IMR-90 (cell line): Measurements from ENCODE around the gene NMNAT1. TPM values are rescaled to one million over a fixed set of nuclear protein-coding genes. Genes with fewer than 3 reads are reported as not detected.

ENCODE experiments used
- ATAC-seq: fragments of 200-7000 bp; cut with Tn5 transposase; 2 replicates; pipeline ENCODE4 v1.9.1; 2020; ENCODE audit warnings: low read depth, mild to moderate bottlenecking, moderate library complexity
- BruUV-seq: library from RNA; stranded (reverse); fragments of 400-500 nt; replicated peaks from 2 replicates; lab custom pipeline; 2021; lab: Mats Ljungman, UMichigan
- CTCF ChIA-PET: fragments of 300-600 bp; formaldehyde crosslinking; extraction: SDS; loops from one replicate; lab custom pipeline; 2021; ENCODE audit warnings: antibody characterized with exemption; lab: Yijun Ruan, JAX
- POLR2A ChIA-PET: fragments of 300-600 bp; sonication (Branson Sonifier 250); formaldehyde crosslinking; loops from one replicate; lab custom pipeline; 2022; ENCODE audit warnings: antibody characterized with exemption; ENCODE audit not compliant: unreplicated experiment; lab: Charles Lee
- DNase-seq: peaks from one replicate; pipeline ENCODE4 v3.0.0; 2013
- H2AFZ ChIP-seq: replicated peaks from 2 replicates; pipeline ENCODE3; 2013; ENCODE audit warnings: low read length, mild to moderate bottlenecking; ENCODE audit not compliant: poor library complexity
- H2AK5ac ChIP-seq: 2 replicates; pipeline ENCODE4 v1.6.1; 2013; ENCODE audit warnings: low read depth, low read length, inconsistent platforms
- H2AK9ac ChIP-seq: replicated peaks from 2 replicates; pipeline ENCODE3; 2013; ENCODE audit warnings: mild to moderate bottlenecking, low read depth, low read length, moderate library complexity; ENCODE audit not compliant: poor library complexity
- H2BK120ac ChIP-seq: 2 replicates; pipeline ENCODE4 v1.6.1; 2013; ENCODE audit warnings: low read depth, low read length, inconsistent platforms
- H2BK15ac ChIP-seq: 3 replicates; pipeline ENCODE4 v1.6.1; 2013; ENCODE audit warnings: low read depth, low read length, inconsistent platforms
- H2BK20ac ChIP-seq: 2 replicates; pipeline ENCODE4 v1.6.1; 2013; ENCODE audit warnings: low read depth, mild to moderate bottlenecking, inconsistent platforms, low read length, moderate library complexity
- H2BK5ac ChIP-seq: 2 replicates; pipeline ENCODE4 v1.6.1; 2013; ENCODE audit warnings: mild to moderate bottlenecking, low read depth, low read length, inconsistent platforms; ENCODE audit not compliant: poor library complexity, severe bottlenecking
- H3K14ac ChIP-seq: replicated peaks from 2 replicates; pipeline ENCODE4 v1.6.1; 2013; ENCODE audit warnings: low read depth, low read length, inconsistent platforms
- H3K18ac ChIP-seq: 2 replicates; pipeline ENCODE4 v1.6.1; 2013; ENCODE audit warnings: low read depth, low read length, control low read depth
- H3K23ac ChIP-seq: 2 replicates; pipeline ENCODE4 v1.6.1; 2013; ENCODE audit warnings: low read depth, low read length, inconsistent platforms
- H3K27ac ChIP-seq: 2 replicates; pipeline ENCODE4 v1.5.1; 2013; ENCODE audit warnings: mild to moderate bottlenecking, control low read depth, low read length; ENCODE audit not compliant: insufficient read depth
- H3K27me3 ChIP-seq: 2 replicates; pipeline ENCODE4 v1.6.1; 2013; ENCODE audit warnings: low read length; ENCODE audit not compliant: control insufficient read depth, insufficient read depth
- H3K36me3 ChIP-seq: 2 replicates; pipeline ENCODE4 v1.6.1; 2013; ENCODE audit warnings: low read length, mixed read lengths; ENCODE audit not compliant: control insufficient read depth, insufficient read depth
- H3K4ac ChIP-seq: 2 replicates; pipeline ENCODE4 v1.6.1; 2013; ENCODE audit warnings: low read depth, low read length, inconsistent platforms
- H3K4me1 ChIP-seq: 2 replicates; pipeline ENCODE4 v1.6.1; 2013; ENCODE audit warnings: low read length, mixed read lengths; ENCODE audit not compliant: control insufficient read depth, insufficient read depth
- H3K4me2 ChIP-seq: 2 replicates; pipeline ENCODE4 v1.6.1; 2013; ENCODE audit warnings: low read depth, mild to moderate bottlenecking, control low read depth, low read length, moderate library complexity
- H3K4me3 ChIP-seq: 2 replicates; pipeline ENCODE4 v1.5.1; 2013; ENCODE audit warnings: low read depth, mild to moderate bottlenecking, control low read depth, low read length, moderate library complexity; ENCODE audit not compliant: insufficient read depth
- H3K56ac ChIP-seq: 2 replicates; pipeline ENCODE4 v1.6.1; 2013; ENCODE audit warnings: low read length, inconsistent platforms; ENCODE audit not compliant: insufficient read depth; ENCODE audit errors: extremely low read depth
- H3K79me1 ChIP-seq, 2 experiments: 2 replicates each; pipeline ENCODE4 v1.6.1; 2013; ENCODE audit warnings: low read length in 2 of 2, inconsistent platforms in 1 of 2, low read depth in 1 of 2
- H3K9ac ChIP-seq: 2 replicates; pipeline ENCODE4 v1.6.1; 2013; ENCODE audit warnings: low read depth, low read length, control low read depth
- H3K9me1 ChIP-seq: 2 replicates; pipeline ENCODE4 v1.6.1; 2013; ENCODE audit warnings: low read length, inconsistent platforms; ENCODE audit not compliant: insufficient read depth
- H3K9me3 ChIP-seq: 2 replicates; pipeline ENCODE4 v1.6.1; 2013; ENCODE audit warnings: low read length; ENCODE audit not compliant: control insufficient read depth, insufficient read depth
- H4K20me1 ChIP-seq: 2 replicates; pipeline ENCODE4 v1.6.1; 2013; ENCODE audit warnings: low read length, inconsistent platforms; ENCODE audit not compliant: insufficient read depth
- H4K5ac ChIP-seq: 2 replicates; pipeline ENCODE4 v1.6.1; 2013; ENCODE audit warnings: mild to moderate bottlenecking, low read depth, low read length, control low read depth
- H4K8ac ChIP-seq, 2 experiments: 2 replicates each; pipeline ENCODE4 v1.6.1; 2013; ENCODE audit warnings: low read depth in 2 of 2, low read length in 2 of 2, control low read depth in 1 of 2, inconsistent platforms in 1 of 2
- H4K91ac ChIP-seq: 2 replicates; pipeline ENCODE4 v1.6.1; 2013; ENCODE audit warnings: low read depth, low read length, inconsistent platforms; ENCODE audit not compliant: insufficient read depth
- BHLHE40 ChIP-seq: fragments of 150-350 bp; IDR thresholded peaks from 2 replicates; pipeline ENCODE4 v1.6.1; 2016; ENCODE audit warnings: mild to moderate bottlenecking, low read depth, low read length
- CEBPB ChIP-seq: IDR thresholded peaks from 2 replicates; pipeline ENCODE4 v1.6.1; 2012; ENCODE audit warnings: low read depth, low read length, improper control_type of control experiment
- CHD1 ChIP-seq: IDR thresholded peaks from 2 replicates; pipeline ENCODE4 v1.6.1; 2012; ENCODE audit warnings: low read depth, low read length, improper control_type of control experiment
- CTCF ChIP-seq: conservative IDR thresholded peaks from 2 replicates; pipeline ENCODE4 v1.5.1; 2012; ENCODE audit warnings: mild to moderate bottlenecking, low read depth, low read length, improper control_type of control experiment
- FOS ChIP-seq: fragments of 150-350 bp; IDR thresholded peaks from 2 replicates; pipeline ENCODE4 v1.6.1; 2016; ENCODE audit warnings: low read depth, low read length
- MAFK ChIP-seq: IDR thresholded peaks from 2 replicates; pipeline ENCODE4 v1.6.1; 2012; ENCODE audit warnings: low read depth, low read length, improper control_type of control experiment
- MAZ ChIP-seq: IDR thresholded peaks from 2 replicates; pipeline ENCODE4 v1.6.1; 2012; ENCODE audit warnings: low read depth, mild to moderate bottlenecking, low read length, improper control_type of control experiment, moderate library complexity, borderline replicate concordance
- MXI1 ChIP-seq: IDR thresholded peaks from 2 replicates; pipeline ENCODE4 v1.6.1; 2012; ENCODE audit warnings: low read depth, mild to moderate bottlenecking, low read length, moderate library complexity, borderline replicate concordance
- NFE2L2 ChIP-seq: fragments of 150-350 bp; IDR thresholded peaks from 2 replicates; pipeline ENCODE4 v1.6.1; 2016; ENCODE audit warnings: low read depth, mild to moderate bottlenecking, low read length
- POLR2A ChIP-seq: IDR thresholded peaks from 2 replicates; pipeline ENCODE4 v1.6.1; 2012; ENCODE audit warnings: mild to moderate bottlenecking, low read depth, low read length
- RAD21 ChIP-seq: IDR thresholded peaks from 2 replicates; pipeline ENCODE4 v1.6.1; 2012; ENCODE audit warnings: low read length, improper control_type of control experiment
- RCOR1 ChIP-seq: IDR thresholded peaks from 2 replicates; pipeline ENCODE4 v1.6.1; 2012; ENCODE audit warnings: mild to moderate bottlenecking, low read length, improper control_type of control experiment; ENCODE audit not compliant: insufficient replicate concordance
- RFX5 ChIP-seq: IDR thresholded peaks from 2 replicates; pipeline ENCODE4 v1.8.0; 2012; ENCODE audit warnings: low read depth, mild to moderate bottlenecking, low read length, moderate library complexity
- WGBS, 2 experiments: methylation state at CpG; one replicate each; pipeline versions ENCODE4 v1.1.5 to v1.1.7; 2013; ENCODE audit warnings: missing lambda C conversion rate in 2 of 2; ENCODE audit not compliant: insufficient read length in 1 of 2; ENCODE audit errors: extremely low coverage in 2 of 2; 5-methylcytosine and 5-hydroxymethylcytosine counted together
- dilution Hi-C: fragments of 300-500 bp; cut with HindIII; formaldehyde crosslinking; loops from one replicate; pipeline ENCODE4 v1.14.3; 2018; ENCODE audit warnings: low sequenced_read_pairs; ENCODE audit not compliant: unreplicated experiment
- in situ Hi-C: fragments of 300-500 bp; cut with MboI; formaldehyde crosslinking; loops from 3 replicates; pipeline ENCODE4 v1.14.3; 2019; ENCODE audit warnings: low sequenced_read_pairs, inconsistent platforms, mixed read lengths
- intact Hi-C: fragments of 100-400 bp; cut with micrococcal nuclease; formaldehyde crosslinking; loops from 2 replicates; pipeline ENCODE4 v1.10.0; 2022
- polyA plus RNA-seq, 3 experiments: library from polyadenylated mRNA; depleted of rRNA; stranded (reverse); fragments of >200 nt; gene quantifications; 2 replicates each; pipeline ENCODE4 v1.2.3, GENCODE V29; 2012; ENCODE audit warnings: low replicate concordance in 1 of 3
- total RNA-seq: library from RNA; depleted of rRNA; stranded (reverse); fragments of >200 nt; gene quantifications from 2 replicates; pipeline ENCODE4 v1.2.3, GENCODE V29; 2012
- TF ChIP-seq, protein P1 (sequence below): fragments of 150-350 bp; IDR thresholded peaks from 2 replicates; pipeline ENCODE4 v1.6.1; 2017; ENCODE audit warnings: mild to moderate bottlenecking, antibody characterized with exemption, low read length, low read depth

NMNAT1 gene
- total and polyA plus RNA-seq, 2 of the 4 experiments (the other 2 are of a cell fraction) = 9.1 to 11.7 TPM

- in situ Hi-C loops = no loop called here
- peak overlapping the region; percentile 51; the same call in 1 of the 2 replicates for H3K27ac ChIP-seq
- no TSS peak for BruUV-seq
- peaks cover 8% of the 10 kb centered on the region for H3K4me1 ChIP-seq
- H2AK9ac ChIP-seq = peak overlapping the region; percentile 87
- no peak overlapping the region for H2BK20ac ChIP-seq
- H3K79me1 ChIP-seq = peaks cover 22 to 30% of the 10 kb centered on the region in 2 experiments
- no peak overlapping the region for H2BK15ac ChIP-seq
- peak overlapping the region; percentile 41 for H3K4ac ChIP-seq
- dilution Hi-C loops = no loop called here
- H3K9me1 ChIP-seq = peaks cover 9% of the 10 kb centered on the region
- no peaks in the 10 kb centered on the region for H3K27me3 ChIP-seq
- WGBS, 2 experiments = 5% methylated on average over 4 of the region's 47 CpGs; no CpG with 5 or more reads in 1 of the 2 experiments
- 0 out of 2 replicates have a peak overlapping the region, but pooled peaks have one; percentile 6 for H4K91ac ChIP-seq
- H3K56ac ChIP-seq = 0 out of 2 replicates have a peak overlapping the region, but pooled peaks have one; percentile 7
- peak overlapping the region; percentile 63; the same call in 1 of the 2 replicates for H2AK5ac ChIP-seq
- no peaks in the 10 kb centered on the region; the same call in 1 of the 2 replicates for H4K20me1 ChIP-seq
- no peak for ATAC-seq
- no peak for DNase-seq
- H2BK120ac ChIP-seq = no peak overlapping the region
- peak overlapping the region; percentile 74; the same call in 1 of the 2 replicates for H3K14ac ChIP-seq
- no peak overlapping the region for H2BK5ac ChIP-seq
- H4K8ac ChIP-seq = peak overlapping the region; percentile 22 to 63; a peak in 1 of 4 replicates
- peak overlapping the region; percentile 66 for H3K23ac ChIP-seq
- ChIA-PET CTCF (interaction anchor here (1.0 kb wide), 1 partner anchor 17 kb away, joined by 4 read pairs; no protein-coding TSS in a partner anchor), POLR2A (no interaction called here)
- H3K4me2 ChIP-seq = peak overlapping the region; percentile 98
- intact Hi-C loops = loop anchor here (1.0 kb wide), 1 partner anchor 33 kb away; no protein-coding TSS in a partner anchor
- H3K4me3 ChIP-seq = peak overlapping the region; percentile 92
- no peaks in the 10 kb centered on the region for H3K36me3 ChIP-seq
- H4K5ac ChIP-seq = no peak overlapping the region
- H3K9ac ChIP-seq = peak overlapping the region; percentile 92
- H2AFZ ChIP-seq = peak overlapping the region; percentile 89
- no peaks in the 10 kb centered on the region for H3K9me3 ChIP-seq
- H3K18ac ChIP-seq = no peak overlapping the region; the same call in 1 of the 2 replicates
- TF ChIP-seq POLR2A = no peak
- TF ChIP-seq NFE2L2 = no peak
- TF ChIP-seq BHLHE40 = no peak
- no peak for TF ChIP-seq CEBPB
- no peak for TF ChIP-seq RAD21
- TF ChIP-seq, protein P1, sequence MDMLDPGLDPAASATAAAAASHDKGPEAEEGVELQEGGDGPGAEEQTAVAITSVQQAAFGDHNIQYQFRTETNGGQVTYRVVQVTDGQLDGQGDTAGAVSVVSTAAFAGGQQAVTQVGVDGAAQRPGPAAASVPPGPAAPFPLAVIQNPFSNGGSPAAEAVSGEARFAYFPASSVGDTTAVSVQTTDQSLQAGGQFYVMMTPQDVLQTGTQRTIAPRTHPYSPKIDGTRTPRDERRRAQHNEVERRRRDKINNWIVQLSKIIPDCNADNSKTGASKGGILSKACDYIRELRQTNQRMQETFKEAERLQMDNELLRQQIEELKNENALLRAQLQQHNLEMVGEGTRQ = no peak
- TF ChIP-seq RCOR1 = no peak
- no peak for TF ChIP-seq RFX5
- TF ChIP-seq CHD1 = no peak
- TF ChIP-seq FOS = no peak
- TF ChIP-seq MXI1 = no peak
- TF ChIP-seq MAFK = no peak
- TF ChIP-seq CTCF = no peak
- no peak for TF ChIP-seq MAZ
Measured at GRCh38 chr1:9909234-9910046, 33.8 kb upstream of the NMNAT1 start.
